ENCODE measurements around the gene MAEA. TPM values are rescaled to one million over a fixed set of nuclear protein-coding genes. Genes with fewer than 3 reads are reported as not detected.

MAEA gene
- polyA plus RNA-seq, 1 experiment: 94.4 TPM

- no peaks in the 10 kb centered on the region for H3K36me3 ChIP-seq (ENCODE audit: control insufficient read depth, insufficient read depth, low read length)
- H3K4me3 ChIP-seq (ENCODE audit: low read depth, low read length): no peak overlapping the region
- ChIA-PET CTCF (interaction anchor here (1.0 to 4.4 kb wide), 2 partner anchors 8 to 9 kb away, joined by 4 to 19 read pairs; no protein-coding TSS in a partner anchor), POLR2A (no interaction called here)
- DNase-seq (ENCODE audit: low read depth): no peak
- H3K27me3 ChIP-seq (ENCODE audit: control insufficient read depth, insufficient read depth, low read length): no peaks in the 10 kb centered on the region
- TF ChIP-seq CTCF (IDR thresholded peaks at IDR 0.05; ENCODE audit: insufficient read depth, low read depth, low read length): no peak
Observed at GRCh38 chr4:1260418-1261106, 29.1 kb upstream of the MAEA start.

- H3K36me3 ChIP-seq (ENCODE audit: control insufficient read depth, insufficient read depth, low read length): no peaks in the 10 kb centered on the region
- POLR2A ChIA-PET: no interaction called here
- CTCF ChIA-PET: interaction anchor here (8.3 to 10.0 kb wide), 2 partner anchors 94 to 130 kb away, joined by 71 to 120 read pairs; no protein-coding TSS in a partner anchor
Observed at GRCh38 chr4:1261107-1261928, 28.4 kb upstream of the MAEA start.

GRCh38 chr4:1264942-1265341 lies 24.7 kb upstream of the MAEA start:
- no peak for DNase-seq (ENCODE audit: low read depth)
- no peaks in the 10 kb centered on the region for H3K27me3 ChIP-seq (ENCODE audit: control insufficient read depth, insufficient read depth, low read length)
- CTCF ChIA-PET: interaction anchor here (1.0 to 10.0 kb wide), 3 partner anchors 17 to 133 kb away, joined by 3 to 120 read pairs (median 71); no protein-coding TSS in a partner anchor
- no peaks in the 10 kb centered on the region for H3K36me3 ChIP-seq (ENCODE audit: control insufficient read depth, insufficient read depth, low read length)
- POLR2A ChIA-PET: no interaction called here
- H3K4me3 ChIP-seq (ENCODE audit: low read depth, low read length): no peak overlapping the region
- TF ChIP-seq CTCF (IDR thresholded peaks at IDR 0.05; ENCODE audit: insufficient read depth, low read depth, low read length): no peak

More at GRCh38 chr4:1261107-1261928, 28.4 kb upstream of the MAEA start:
- TF ChIP-seq CTCF (IDR thresholded peaks at IDR 0.05; ENCODE audit: insufficient read depth, low read depth, low read length): no peak
- no peak overlapping the region for H3K4me3 ChIP-seq (ENCODE audit: low read depth, low read length)
- H3K27me3 ChIP-seq (ENCODE audit: control insufficient read depth, insufficient read depth, low read length): no peaks in the 10 kb centered on the region
- no peak for DNase-seq (ENCODE audit: low read depth)

- ChIA-PET CTCF (interaction anchor here (1.0 to 10.0 kb wide), 4 partner anchors 18 to 137 kb away, joined by 3 to 120 read pairs (median 37); no protein-coding TSS in a partner anchor), POLR2A (no interaction called here)
- no peak for DNase-seq (ENCODE audit: low read depth)
- no peaks in the 10 kb centered on the region for H3K27me3 ChIP-seq (ENCODE audit: control insufficient read depth, insufficient read depth, low read length)
- H3K4me3 ChIP-seq (ENCODE audit: low read depth, low read length): no peak overlapping the region
- H3K36me3 ChIP-seq (ENCODE audit: control insufficient read depth, insufficient read depth, low read length): no peaks in the 10 kb centered on the region
- no peak for TF ChIP-seq CTCF (IDR thresholded peaks at IDR 0.05; ENCODE audit: insufficient read depth, low read depth, low read length)
Observed at GRCh38 chr4:1265351-1265750, 24.3 kb upstream of the MAEA start.

Measured in BJ (cell line).